Measurements from ENCODE around the gene PPP1R12C.

PPP1R12C gene

GRCh38 chr19:55146705-55147273, 29.4 kb upstream of the PPP1R12C start:
- DNase-seq (ENCODE audit: low spot score), result no peak

- DNase-seq (ENCODE audit: low spot score), result no peak
Observed at GRCh38 chr19:55146078-55146704, 28.8 kb upstream of the PPP1R12C start.

GRCh38 chr19:55145232-55145631, 27.8 kb upstream of the PPP1R12C start:
- no peak for DNase-seq (ENCODE audit: low spot score)

GRCh38 chr19:55141696-55142095, 24.3 kb upstream of the PPP1R12C start:
- DNase-seq (ENCODE audit: low spot score), result no peak

- DNase-seq (ENCODE audit: low spot score), result no peak
Observed at GRCh38 chr19:55137915-55138314, 20.5 kb upstream of the PPP1R12C start.

- no peak for DNase-seq (ENCODE audit: low spot score)
Observed at GRCh38 chr19:55136399-55137102, 19.1 kb upstream of the PPP1R12C start.

- DNase-seq (ENCODE audit: low spot score), result no peak
Observed at GRCh38 chr19:55134736-55135135, 17.3 kb upstream of the PPP1R12C start.

- DNase-seq (ENCODE audit: low spot score), result no peak
Observed at GRCh38 chr19:55133639-55134444, 16.4 kb upstream of the PPP1R12C start.

- DNase-seq (ENCODE audit: low spot score), result no peak
Observed at GRCh38 chr19:55132453-55133129, 15.2 kb upstream of the PPP1R12C start.

GRCh38 chr19:55131421-55131820, 14.0 kb upstream of the PPP1R12C start:
- no peak for DNase-seq (ENCODE audit: low spot score)

- DNase-seq (ENCODE audit: low spot score), result no peak
Observed at GRCh38 chr19:55119053-55119452, 1.6 kb upstream of the PPP1R12C start.

- DNase-seq (ENCODE audit: low spot score), result no peak
Observed at GRCh38 chr19:55118401-55118991, 1.1 kb upstream of the PPP1R12C start.

- DNase-seq (ENCODE audit: low spot score), result peak; percentile 98
Observed at GRCh38 chr19:55117663-55118391, 390 bp upstream of the PPP1R12C start.

GRCh38 chr19:55116232-55116858, 1.1 kb downstream of the PPP1R12C start:
- no peak for DNase-seq (ENCODE audit: low spot score)

- DNase-seq (ENCODE audit: low spot score), result no peak
Observed at GRCh38 chr19:55115446-55116065, 1.9 kb downstream of the PPP1R12C start.

- DNase-seq (ENCODE audit: low spot score), result no peak
Observed at GRCh38 chr19:55114566-55115145, 2.8 kb downstream of the PPP1R12C start.

GRCh38 chr19:55113570-55114039, 3.8 kb downstream of the PPP1R12C start:
- peak; percentile 90 for DNase-seq (ENCODE audit: low spot score)

- peak; percentile 58 for DNase-seq (ENCODE audit: low spot score)
Observed at GRCh38 chr19:55112777-55113569, 4.5 kb downstream of the PPP1R12C start.

Measured in left forelimb (tissue), 1 donor.